ENCODE data around the gene PRKAG1.
A peak's percentile ranks its signal among the peaks of the same experiment; 100 is the strongest.

The PRKAG1 gene

DNA sequence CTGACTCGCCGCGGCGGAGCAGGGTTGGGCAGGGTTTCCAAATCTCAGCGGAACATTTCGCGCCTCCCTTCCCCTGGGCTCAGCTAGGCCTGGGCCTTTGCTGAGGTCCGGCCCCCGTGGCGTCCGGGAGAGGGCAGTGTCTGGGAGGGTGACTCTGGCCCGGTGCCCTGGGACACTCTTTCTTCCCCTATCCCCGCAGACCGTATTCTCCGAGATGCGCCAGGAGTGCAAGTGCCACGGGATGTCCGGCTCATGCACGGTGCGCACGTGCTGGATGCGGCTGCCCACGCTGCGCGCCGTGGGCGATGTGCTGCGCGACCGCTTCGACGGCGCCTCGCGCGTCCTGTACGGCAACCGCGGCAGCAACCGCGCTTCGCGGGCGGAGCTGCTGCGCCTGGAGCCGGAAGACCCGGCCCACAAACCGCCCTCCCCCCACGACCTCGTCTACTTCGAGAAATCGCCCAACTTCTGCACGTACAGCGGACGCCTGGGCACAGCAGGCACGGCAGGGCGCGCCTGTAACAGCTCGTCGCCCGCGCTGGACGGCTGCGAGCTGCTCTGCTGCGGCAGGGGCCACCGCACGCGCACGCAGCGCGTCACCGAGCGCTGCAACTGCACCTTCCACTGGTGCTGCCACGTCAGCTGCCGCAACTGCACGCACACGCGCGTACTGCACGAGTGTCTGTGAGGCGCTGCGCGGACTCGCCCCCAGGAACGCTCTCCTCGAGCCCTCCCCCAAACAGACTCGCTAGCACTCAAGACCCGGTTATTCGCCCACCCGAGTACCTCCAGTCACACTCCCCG is 37.4 kb downstream of the PRKAG1 start:
- Mint-ChIP-seq H3K27me3 (peaks cover 71 to 76% of the 10 kb centered on the region in 2 donors), H3K27ac (peak overlapping the region; percentile 97), H3K4me1 (peaks cover 55 to 68% of the 10 kb centered on the region in 2 donors), H3K4me3 (peak overlapping the region; percentile 69 to 78), H3K9me3 (peaks cover 0 to 4% of the 10 kb centered on the region in 2 donors), H3K36me3 (peaks cover 0 to 11% of the 10 kb centered on the region in 2 donors)
- DNase-seq (no peak), ATAC-seq (replicated peaks) (no peak)

- peak overlapping the region; percentile 69 to 78 for H3K4me3 Mint-ChIP-seq
- peaks cover 50 to 61% of the 10 kb centered on the region in 2 donors for H3K4me1 Mint-ChIP-seq
- peaks cover 0 to 4% of the 10 kb centered on the region in 2 donors for H3K9me3 Mint-ChIP-seq
- H3K27ac Mint-ChIP-seq, result peak overlapping the region; percentile 97
- ATAC-seq (replicated peaks), result no peak
- H3K27me3 Mint-ChIP-seq, result peaks cover 69 to 76% of the 10 kb centered on the region in 2 donors
- H3K36me3 Mint-ChIP-seq, result peaks cover 0 to 11% of the 10 kb centered on the region in 2 donors
- DNase-seq, result no peak
Measured at GRCh38 chr12:48980389-48980952, 38.1 kb downstream of the PRKAG1 start.

GRCh38 chr12:48979602-48980388 is 38.8 kb downstream of the PRKAG1 start:
- Mint-ChIP-seq H3K4me3 (peak overlapping the region; percentile 69 to 78), H3K4me1 (peaks cover 46 to 55% of the 10 kb centered on the region in 2 donors), H3K27ac (peak overlapping the region; percentile 97), H3K36me3 (peaks cover 0 to 11% of the 10 kb centered on the region in 2 donors), H3K9me3 (peaks cover 0 to 4% of the 10 kb centered on the region in 2 donors), H3K27me3 (peaks cover 72 to 74% of the 10 kb centered on the region in 2 donors)
- DNase-seq (peak; percentile 19), ATAC-seq (replicated peaks) (no peak)

DNA sequence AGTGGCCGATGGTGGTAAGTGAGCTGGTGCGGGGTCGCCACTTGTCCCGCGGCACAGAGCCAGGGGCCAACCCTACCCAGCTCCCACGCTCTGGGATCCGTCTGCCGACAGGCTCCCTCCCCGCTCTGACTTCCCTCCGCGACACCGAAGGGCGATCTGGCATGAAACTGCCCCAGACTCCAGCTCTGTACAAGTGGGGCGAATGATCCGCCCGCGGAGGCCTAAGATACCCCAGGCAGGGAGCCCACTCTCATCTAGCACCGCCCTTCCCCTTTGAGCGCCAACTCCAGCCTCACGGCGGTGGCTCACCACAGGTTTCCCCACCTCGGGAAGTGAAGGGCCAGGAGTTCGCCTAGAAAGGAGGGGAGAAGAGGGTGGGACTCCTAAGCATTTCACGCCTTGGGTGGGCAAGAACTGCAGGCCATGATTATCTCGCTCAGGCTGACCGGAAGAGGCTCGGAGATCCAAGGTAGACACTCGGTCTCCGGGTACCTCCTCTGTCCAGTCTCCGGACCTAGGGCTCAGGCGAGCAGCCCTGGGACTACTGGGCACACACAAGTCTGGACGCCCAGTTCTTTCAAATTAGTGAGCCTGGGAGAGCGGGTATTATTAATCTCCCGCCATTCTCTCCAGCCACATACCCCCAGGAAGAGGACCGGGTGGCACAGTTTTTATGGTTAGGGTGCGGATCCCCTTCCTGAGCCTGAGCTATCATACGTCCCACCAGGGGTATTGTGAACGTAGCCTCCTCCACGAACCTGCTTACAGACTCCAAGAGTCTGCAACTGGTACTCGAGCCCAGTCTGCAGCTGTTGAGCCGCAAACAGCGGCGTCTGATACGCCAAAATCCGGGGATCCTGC is 39.6 kb downstream of the PRKAG1 start:
- H3K36me3 Mint-ChIP-seq, result peaks cover 0 to 11% of the 10 kb centered on the region in 2 donors
- no peak for ATAC-seq (replicated peaks)
- H3K4me1 Mint-ChIP-seq, result peaks cover 45 to 53% of the 10 kb centered on the region in 2 donors
- DNase-seq, result no peak
- H3K27me3 Mint-ChIP-seq, result peaks cover 78 to 80% of the 10 kb centered on the region in 2 donors
- peaks cover 0 to 4% of the 10 kb centered on the region in 2 donors for H3K9me3 Mint-ChIP-seq
- peak overlapping the region; percentile 69 to 78 for H3K4me3 Mint-ChIP-seq
- H3K27ac Mint-ChIP-seq, result peak overlapping the region; percentile 84

DNA sequence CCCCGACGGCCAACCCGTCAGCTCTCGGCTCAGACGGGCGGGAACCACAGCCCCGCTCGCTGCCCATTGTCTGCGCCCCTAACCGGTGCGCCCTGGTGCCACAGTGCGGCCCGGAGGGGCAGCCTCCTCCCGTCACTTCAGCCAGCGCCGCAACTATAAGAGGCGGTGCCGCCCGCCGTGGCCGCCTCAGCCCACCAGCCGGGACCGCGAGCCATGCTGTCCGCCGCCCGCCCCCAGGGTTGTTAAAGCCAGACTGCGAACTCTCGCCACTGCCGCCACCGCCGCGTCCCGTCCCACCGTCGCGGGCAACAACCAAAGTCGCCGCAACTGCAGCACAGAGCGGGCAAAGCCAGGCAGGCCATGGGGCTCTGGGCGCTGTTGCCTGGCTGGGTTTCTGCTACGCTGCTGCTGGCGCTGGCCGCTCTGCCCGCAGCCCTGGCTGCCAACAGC is 40.3 kb downstream of the PRKAG1 start, which contains the start of gene WNT1:
Gene WNT1 (plus strand): TSS at position 32 of the 450 bp plus-strand sequence. CDS start 329 bp downstream, at position 361.
- peaks cover 78 to 86% of the 10 kb centered on the region in 2 donors for H3K27me3 Mint-ChIP-seq
- ATAC-seq (replicated peaks) (peak; percentile 14 to 19), DNase-seq (no peak)
- H3K4me3 Mint-ChIP-seq, result peak within 1 kb of the TSS; percentile 69 to 78
- H3K27ac Mint-ChIP-seq, result peak within 1 kb of the TSS; percentile 84
- H3K9me3 Mint-ChIP-seq, result peaks cover 0 to 4% of the 10 kb centered on the region in 2 donors
- peaks cover 48 to 59% of the 10 kb centered on the region in 2 donors for H3K4me1 Mint-ChIP-seq
- peaks cover 0 to 11% of the 10 kb centered on the region in 2 donors for H3K36me3 Mint-ChIP-seq

DNA sequence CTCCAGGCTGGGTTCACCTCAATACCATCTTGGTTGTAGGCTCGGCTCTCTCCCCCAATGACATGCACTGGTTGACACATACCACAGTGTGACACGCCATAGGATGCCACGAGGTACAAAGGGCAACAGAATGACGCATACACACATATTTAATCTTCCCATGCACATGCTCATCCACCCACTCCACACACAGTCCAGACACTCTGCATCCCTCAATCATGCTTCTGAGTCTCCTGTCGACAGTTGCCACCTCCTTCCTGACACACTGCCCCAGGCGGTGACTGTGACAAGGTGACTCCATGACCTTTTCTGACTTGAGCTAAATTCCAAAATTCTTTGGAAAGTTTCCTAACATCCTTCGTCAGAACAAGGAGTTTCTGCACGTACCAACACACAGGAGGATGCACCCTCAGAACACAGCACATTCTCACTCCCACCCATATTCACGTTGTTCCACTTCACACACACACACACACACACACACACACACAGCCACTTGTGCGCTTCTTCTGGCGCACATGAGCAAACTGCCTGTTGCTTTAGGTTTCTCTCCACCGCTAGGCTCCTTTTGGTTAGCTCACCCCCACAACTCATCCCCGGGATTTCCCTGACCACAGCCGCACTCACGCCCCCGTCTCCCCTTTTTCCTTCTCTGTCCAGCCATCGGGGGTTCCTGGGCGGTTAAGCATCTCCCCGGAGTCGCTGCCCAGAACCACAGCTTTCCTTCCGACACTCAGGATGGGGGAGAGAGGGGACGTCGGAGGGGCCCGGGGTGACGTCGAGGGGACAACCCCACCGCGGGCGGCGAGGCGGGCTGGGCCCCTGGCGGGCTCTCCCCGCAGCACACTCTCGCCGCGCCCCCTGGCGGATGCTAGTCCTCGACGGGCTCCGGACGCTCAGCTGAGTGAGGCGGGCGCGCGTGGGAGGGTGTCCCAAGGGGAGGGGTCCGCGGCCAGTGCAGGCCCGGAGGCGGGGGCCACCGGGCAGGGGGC is 41.0 kb downstream of the PRKAG1 start:
- Mint-ChIP-seq H3K36me3 (peaks cover 0 to 11% of the 10 kb centered on the region in 2 donors), H3K27ac (peak overlapping the region; percentile 49), H3K27me3 (peaks cover 81 to 93% of the 10 kb centered on the region in 2 donors), H3K4me3 (peak overlapping the region; percentile 48 to 57), H3K4me1 (peaks cover 50 to 62% of the 10 kb centered on the region in 2 donors), H3K9me3 (peaks cover 0 to 4% of the 10 kb centered on the region in 2 donors)
- ATAC-seq (replicated peaks) (peak; percentile 74 to 82), DNase-seq (peak; percentile 78)

GRCh38 chr12:48973941-48974673 is 44.5 kb downstream of the PRKAG1 start:
- no peak for DNase-seq
- Mint-ChIP-seq H3K27ac (no peak overlapping the region), H3K9me3 (no peaks in the 10 kb centered on the region), H3K27me3 (peaks cover 78 to 86% of the 10 kb centered on the region in 2 donors), H3K36me3 (peaks cover 0 to 2% of the 10 kb centered on the region in 2 donors), H3K4me1 (peaks cover 44 to 65% of the 10 kb centered on the region in 2 donors), H3K4me3 (no peak overlapping the region)
- ATAC-seq (replicated peaks), result no peak

DNA sequence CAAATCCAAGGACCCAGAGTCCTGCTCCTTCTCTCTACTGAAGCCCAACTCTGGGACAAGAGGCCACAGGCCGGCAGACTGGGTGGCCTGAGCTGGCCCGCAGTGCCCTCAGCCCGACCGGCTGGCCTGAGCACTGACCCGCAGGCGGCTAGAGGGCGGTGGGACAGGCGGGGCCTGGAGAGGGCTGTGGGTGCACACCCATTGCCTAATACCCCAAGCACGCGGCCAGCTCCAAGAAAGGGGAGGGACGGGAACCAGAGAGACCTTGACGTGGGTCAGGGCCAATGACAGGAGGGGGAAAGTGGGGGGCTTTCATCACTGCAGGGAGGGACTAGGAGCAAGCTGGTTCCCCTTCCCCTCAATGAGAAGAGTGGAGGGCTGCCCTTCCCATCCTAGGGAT is 45.0 kb downstream of the PRKAG1 start:
- peaks cover 73 to 80% of the 10 kb centered on the region in 2 donors for H3K27me3 Mint-ChIP-seq

GRCh38 chr12:48972952-48973483 is 45.6 kb downstream of the PRKAG1 start:
- Mint-ChIP-seq H3K36me3 (peaks cover 0 to 2% of the 10 kb centered on the region in 2 donors), H3K27me3 (peaks cover 73 to 80% of the 10 kb centered on the region in 2 donors), H3K9me3 (no peaks in the 10 kb centered on the region), H3K4me3 (no peak overlapping the region), H3K27ac (no peak overlapping the region), H3K4me1 (peaks cover 46 to 67% of the 10 kb centered on the region in 2 donors)
- no peak for DNase-seq
- ATAC-seq (replicated peaks), result no peak

More for the DNA sequence above, 45.0 kb downstream of the PRKAG1 start:
- H3K4me3 Mint-ChIP-seq, result no peak overlapping the region
- H3K27ac Mint-ChIP-seq, result no peak overlapping the region
- DNase-seq (no peak), ATAC-seq (replicated peaks) (no peak)
- H3K36me3 Mint-ChIP-seq, result peaks cover 0 to 2% of the 10 kb centered on the region in 2 donors
- H3K9me3 Mint-ChIP-seq, result no peaks in the 10 kb centered on the region
- H3K4me1 Mint-ChIP-seq, result peaks cover 43 to 65% of the 10 kb centered on the region in 2 donors

- Mint-ChIP-seq H3K4me1 (peaks cover 41 to 60% of the 10 kb centered on the region in 2 donors), H3K27ac (no peak overlapping the region), H3K4me3 (peak overlapping the region; percentile 70 to 76), H3K27me3 (peaks cover 67 to 74% of the 10 kb centered on the region in 2 donors), H3K36me3 (peaks cover 0 to 2% of the 10 kb centered on the region in 2 donors), H3K9me3 (no peaks in the 10 kb centered on the region)
- ATAC-seq (replicated peaks) (peak; percentile 45 to 53), DNase-seq (peak; percentile 19)
Measured at GRCh38 chr12:48972213-48972951, 46.2 kb downstream of the PRKAG1 start.

DNA sequence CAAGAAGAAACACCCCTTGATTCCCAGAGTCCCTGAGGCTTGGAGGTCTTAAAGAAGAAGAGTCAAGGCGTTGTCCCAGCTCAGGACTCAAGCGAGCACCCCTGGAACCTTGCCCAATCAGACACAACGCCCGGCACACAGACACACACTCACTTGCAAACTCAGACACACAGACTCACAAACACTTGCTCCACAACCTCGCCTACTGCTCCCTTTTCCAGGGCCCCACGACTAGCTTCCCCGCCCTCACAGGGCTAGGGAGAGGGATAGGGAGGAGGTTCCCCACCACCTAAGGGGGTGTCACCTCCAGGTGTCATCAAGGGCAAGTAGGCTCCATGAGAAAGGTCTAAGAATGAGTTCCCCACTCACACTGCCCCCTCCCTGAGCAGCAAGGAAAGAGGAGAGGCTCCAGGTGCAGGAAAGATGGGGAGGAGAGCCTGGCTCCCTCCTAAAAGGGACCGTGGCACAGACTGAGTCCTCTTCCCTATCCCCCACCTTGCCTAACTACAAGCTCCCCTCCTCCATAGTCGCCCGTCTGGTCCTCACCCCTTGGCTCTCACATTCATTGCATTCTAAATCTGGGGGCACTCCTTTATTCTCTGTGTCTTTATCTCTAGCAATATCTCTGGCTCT is 47.8 kb downstream of the PRKAG1 start:
- DNase-seq (no peak), ATAC-seq (replicated peaks) (no peak)
- H3K27me3 Mint-ChIP-seq, result peaks cover 54 to 58% of the 10 kb centered on the region in 2 donors
- peaks cover 43 to 64% of the 10 kb centered on the region in 2 donors for H3K4me1 Mint-ChIP-seq
- no peaks in the 10 kb centered on the region for H3K9me3 Mint-ChIP-seq
- peaks cover 0 to 2% of the 10 kb centered on the region in 2 donors for H3K36me3 Mint-ChIP-seq
- peak overlapping the region; percentile 63 for H3K27ac Mint-ChIP-seq
- peak overlapping the region; percentile 42 to 70 for H3K4me3 Mint-ChIP-seq

All from stimulated activated naive B cell treated with anti-CD40 and anti-IgM and Interleukin-4, amounts not matched to agents 10 μg/mL and 1 μg/mL and 100 μg/mL, for 72 hours (primary cell).